Gastrocnemius medialis (tissue), 4 donors: ENCODE results near the gene FMN2.

ENCODE experiments used
- POLR2A ChIP-seq, 2 donors: fragments of 450-650 bp; IDR thresholded peaks; one replicate each; pipeline ENCODE4 v1.6.1; 2017; ENCODE audit warnings: antibody characterized with exemption in 2 of 2, mild to moderate bottlenecking in 2 of 2, moderate library complexity in 2 of 2
- TF ChIP-seq, protein P1 (sequence below), 5 experiments: fragments of 450-650 bp in 3 of 5; fragments of 200-600 bp in 2 of 5; sonication (generic) in 2 of 5; IDR thresholded peaks in 4 of 5; conservative IDR thresholded peaks in 1 of 5; 1 replicate in 4 of 5; 2 replicates in 1 of 5; pipeline ENCODE4 v1.5.1; 2016 to 2019; ENCODE audit warnings: antibody characterized with exemption in 5 of 5, mild to moderate bottlenecking in 3 of 5, moderate library complexity in 3 of 5

DNA sequence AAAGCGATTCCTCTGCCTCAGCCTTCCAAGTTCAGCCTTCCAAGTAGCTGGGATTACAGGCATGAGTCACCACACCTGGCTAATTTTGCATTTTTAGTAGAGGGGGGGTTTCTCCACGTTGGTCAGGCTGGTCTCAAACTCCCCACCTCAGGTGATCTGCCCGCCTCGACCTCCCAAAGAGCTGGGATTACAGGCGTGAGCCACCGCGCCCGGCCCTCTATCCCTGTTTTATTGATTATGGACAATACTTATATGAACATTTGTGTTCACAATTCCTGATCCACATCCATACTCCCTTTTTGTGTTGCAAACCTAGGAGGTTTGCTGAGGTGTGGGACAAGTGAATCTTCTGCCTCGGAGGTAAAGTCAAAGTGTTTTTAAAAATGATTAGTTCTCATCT, 275.0 kb downstream of the FMN2 start:
- TF ChIP-seq, protein P1, sequence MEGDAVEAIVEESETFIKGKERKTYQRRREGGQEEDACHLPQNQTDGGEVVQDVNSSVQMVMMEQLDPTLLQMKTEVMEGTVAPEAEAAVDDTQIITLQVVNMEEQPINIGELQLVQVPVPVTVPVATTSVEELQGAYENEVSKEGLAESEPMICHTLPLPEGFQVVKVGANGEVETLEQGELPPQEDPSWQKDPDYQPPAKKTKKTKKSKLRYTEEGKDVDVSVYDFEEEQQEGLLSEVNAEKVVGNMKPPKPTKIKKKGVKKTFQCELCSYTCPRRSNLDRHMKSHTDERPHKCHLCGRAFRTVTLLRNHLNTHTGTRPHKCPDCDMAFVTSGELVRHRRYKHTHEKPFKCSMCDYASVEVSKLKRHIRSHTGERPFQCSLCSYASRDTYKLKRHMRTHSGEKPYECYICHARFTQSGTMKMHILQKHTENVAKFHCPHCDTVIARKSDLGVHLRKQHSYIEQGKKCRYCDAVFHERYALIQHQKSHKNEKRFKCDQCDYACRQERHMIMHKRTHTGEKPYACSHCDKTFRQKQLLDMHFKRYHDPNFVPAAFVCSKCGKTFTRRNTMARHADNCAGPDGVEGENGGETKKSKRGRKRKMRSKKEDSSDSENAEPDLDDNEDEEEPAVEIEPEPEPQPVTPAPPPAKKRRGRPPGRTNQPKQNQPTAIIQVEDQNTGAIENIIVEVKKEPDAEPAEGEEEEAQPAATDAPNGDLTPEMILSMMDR (IDR thresholded peaks at IDR 0.05 in 4 of 5, conservative IDR thresholded peaks at IDR 0.05 in 1 of 5): no peak
- no peak for TF ChIP-seq POLR2A (IDR thresholded peaks at IDR 0.05)
